Right lobe of liver (tissue), 4 donors: ENCODE measurements around the gene AKR1C2.

Source experiments
- POLR2A ChIP-seq: fragments of 450-650 bp; IDR thresholded peaks from one replicate; pipeline ENCODE4 v1.6.1; 2017; ENCODE audit warnings: antibody characterized with exemption, mild to moderate bottlenecking
- TF ChIP-seq, protein P1 (sequence below), 4 donors: fragments of 200-600 bp in 3 of 4; fragments of 450-650 bp in 1 of 4; IDR thresholded peaks; one replicate each; pipeline versions ENCODE4 v1.5.1 to v1.8.0; 2016 to 2022; ENCODE audit warnings: antibody characterized with exemption in 4 of 4, mild to moderate bottlenecking in 2 of 4
- donor health status: DM: no; HTN: no; CAD: no.
- donor health status: DM: no; HTN: no; CAD: no.
- donor health status: DM: no; HTN: yes; CAD: no.

DNA sequence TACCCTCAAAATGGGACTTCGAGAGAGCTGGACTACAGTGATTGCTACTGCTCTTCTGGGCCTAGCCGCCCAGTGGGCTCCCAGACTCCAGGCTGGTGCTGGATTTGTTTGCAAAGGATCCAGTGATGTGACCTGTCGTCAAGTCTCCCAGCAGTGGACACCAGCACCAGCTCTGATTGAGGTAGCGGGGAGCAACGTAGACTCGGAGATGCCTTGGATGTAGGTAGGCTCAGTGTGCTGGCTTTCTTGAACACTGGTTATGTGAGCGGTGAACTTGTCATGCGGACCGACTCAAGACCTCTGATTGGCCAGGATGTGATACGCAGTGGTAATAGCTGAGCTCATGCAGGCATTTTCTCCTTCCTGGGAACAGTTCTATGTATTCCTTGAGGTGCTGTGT is 19.4 kb downstream of the AKR1C2 start:
- TF ChIP-seq POLR2A: no peak
- TF ChIP-seq, protein P1, sequence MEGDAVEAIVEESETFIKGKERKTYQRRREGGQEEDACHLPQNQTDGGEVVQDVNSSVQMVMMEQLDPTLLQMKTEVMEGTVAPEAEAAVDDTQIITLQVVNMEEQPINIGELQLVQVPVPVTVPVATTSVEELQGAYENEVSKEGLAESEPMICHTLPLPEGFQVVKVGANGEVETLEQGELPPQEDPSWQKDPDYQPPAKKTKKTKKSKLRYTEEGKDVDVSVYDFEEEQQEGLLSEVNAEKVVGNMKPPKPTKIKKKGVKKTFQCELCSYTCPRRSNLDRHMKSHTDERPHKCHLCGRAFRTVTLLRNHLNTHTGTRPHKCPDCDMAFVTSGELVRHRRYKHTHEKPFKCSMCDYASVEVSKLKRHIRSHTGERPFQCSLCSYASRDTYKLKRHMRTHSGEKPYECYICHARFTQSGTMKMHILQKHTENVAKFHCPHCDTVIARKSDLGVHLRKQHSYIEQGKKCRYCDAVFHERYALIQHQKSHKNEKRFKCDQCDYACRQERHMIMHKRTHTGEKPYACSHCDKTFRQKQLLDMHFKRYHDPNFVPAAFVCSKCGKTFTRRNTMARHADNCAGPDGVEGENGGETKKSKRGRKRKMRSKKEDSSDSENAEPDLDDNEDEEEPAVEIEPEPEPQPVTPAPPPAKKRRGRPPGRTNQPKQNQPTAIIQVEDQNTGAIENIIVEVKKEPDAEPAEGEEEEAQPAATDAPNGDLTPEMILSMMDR (IDR thresholded peaks at IDR 0.05): no peak
